HCT116 (cell line): ENCODE results near the gene ERRFI1. TPM values are rescaled to one million over a fixed set of nuclear protein-coding genes. Genes with fewer than 3 reads are reported as not detected.

ENCODE experiments used
- ATAC-seq: fragments of 200-7000 bp; cut with Tn5 transposase; 2 replicates; pipeline ENCODE4 v1.9.1; 2020; ENCODE audit warnings: mild to moderate bottlenecking, moderate library complexity
- BruUV-seq: library from RNA; stranded (reverse); fragments of 400-500 nt; replicated peaks from 2 replicates; lab custom pipeline; 2021; lab: Mats Ljungman, UMichigan
- CTCF ChIA-PET: fragments of 300-600 bp; sonication (Branson Sonifier 250); formaldehyde crosslinking; loops from one replicate; lab custom pipeline; 2021; ENCODE audit warnings: antibody characterized with exemption; lab: Charles Lee
- POLR2A ChIA-PET: fragments of 300-600, 350-600 bp; sonication (Branson Sonifier 250); formaldehyde crosslinking; loops from one replicate; lab custom pipeline; 2021; ENCODE audit warnings: antibody characterized with exemption; lab: Charles Lee
- RAD21 ChIA-PET, 2 experiments: fragments of 300-600 bp; sonication (Branson Sonifier 250); formaldehyde crosslinking; loops; one replicate each; lab custom pipeline; 2023; ENCODE audit warnings: low total read pairs in 2 of 2; ENCODE audit not compliant: uncharacterized antibody in 2 of 2, unreplicated experiment in 2 of 2, low non-redundant PET in 1 of 2; lab: Charles Lee
- DNase-seq: peaks from one replicate; pipeline ENCODE4 v3.0.0-alpha.2; 2010; ENCODE audit warnings: low read depth, low spot score
- H2AFZ ChIP-seq: fragments of 200-600 bp; shearing (Covaris generic), sonication (generic); 2 replicates; pipeline ENCODE4 v1.6.1; 2017; ENCODE audit warnings: low read depth, mixed run types, mixed read lengths, antibody characterized with exemption, low read length; ENCODE audit not compliant: poor library complexity, severe bottlenecking
- H3K27ac ChIP-seq: 2 replicates; pipeline ENCODE4 v1.5.1; 2012; ENCODE audit warnings: low read depth, low read length
- H3K27me3 ChIP-seq: fragments of 200-600 bp; sonication (generic); 2 replicates; pipeline ENCODE4 v1.6.1; 2016; ENCODE audit warnings: mixed run types, low read length, mixed read lengths; ENCODE audit not compliant: insufficient read depth
- H3K36me3 ChIP-seq, 2 experiments: fragments of 200-500 bp in 1 of 2; fragments of 200-600 bp in 1 of 2; sonication (Bioruptor generic) in 1 of 2; sonication (generic) in 1 of 2; 2 replicates each; pipeline versions ENCODE4 v1.5.1 to v1.6.1; 2014 to 2016; ENCODE audit warnings: low read length in 2 of 2, inconsistent platforms in 1 of 2, mixed read lengths in 1 of 2, mixed run types in 1 of 2; ENCODE audit not compliant: insufficient read depth in 2 of 2, control insufficient read depth in 1 of 2
- H3K4me1 ChIP-seq, 2 experiments: fragments of 200-600 bp in 1 of 2; sonication (generic) in 1 of 2; 2 replicates each; pipeline versions ENCODE4 v1.5.1 to v1.6.1; 2012 to 2017; ENCODE audit warnings: low read length in 2 of 2, inconsistent platforms in 1 of 2, mild to moderate bottlenecking in 1 of 2, mixed read lengths in 1 of 2, mixed run types in 1 of 2, moderate library complexity in 1 of 2; ENCODE audit not compliant: insufficient read depth in 2 of 2, control insufficient read depth in 1 of 2
- H3K4me2 ChIP-seq: fragments of 200-600 bp; sonication (generic); 2 replicates; pipeline ENCODE4 v1.6.1; 2017; ENCODE audit warnings: mixed run types, low read length, mixed read lengths
- H3K4me3 ChIP-seq, 2 experiments: fragments of 200-600 bp in 1 of 2; sonication (generic) in 1 of 2; replicated peaks in 1 of 2; 2 replicates each; pipeline ENCODE4 v1.5.1; 2011 to 2016; ENCODE audit warnings: low read length in 2 of 2, control low read depth in 1 of 2, low read depth in 1 of 2, mild to moderate bottlenecking in 1 of 2, mixed read lengths in 1 of 2, mixed run types in 1 of 2
- H3K79me2 ChIP-seq: fragments of 200-600 bp; sonication (generic); 2 replicates; pipeline ENCODE4 v1.6.1; 2017; ENCODE audit warnings: mild to moderate bottlenecking, mixed run types, low read length, moderate library complexity, mixed read lengths; ENCODE audit not compliant: insufficient read depth
- H3K9ac ChIP-seq: fragments of 200-600 bp; sonication (generic); 2 replicates; pipeline ENCODE4 v1.6.1; 2016; ENCODE audit warnings: low read length, mixed read lengths
- H3K9me2 ChIP-seq: fragments of 200-600 bp; sonication (generic), shearing (Covaris generic); 2 replicates; pipeline ENCODE4 v1.6.1; 2017; ENCODE audit warnings: mixed run types, mild to moderate bottlenecking, moderate library complexity; ENCODE audit not compliant: insufficient read depth
- H3K9me3 ChIP-seq, 2 experiments: fragments of 200-500 bp in 1 of 2; fragments of 200-600 bp in 1 of 2; sonication (Bioruptor generic) in 1 of 2; sonication (generic) in 1 of 2; 2 replicates each; pipeline ENCODE4 v1.6.1; 2014 to 2017; ENCODE audit warnings: low read length in 2 of 2, mixed read lengths in 2 of 2, inconsistent platforms in 1 of 2, low read depth in 1 of 2, mild to moderate bottlenecking in 1 of 2, mixed run types in 1 of 2, moderate library complexity in 1 of 2; ENCODE audit not compliant: control insufficient read depth in 1 of 2, insufficient read depth in 1 of 2
- H4K20me1 ChIP-seq: fragments of 200-600 bp; sonication (generic), shearing (Covaris generic); 2 replicates; pipeline ENCODE4 v1.6.1; 2017; ENCODE audit warnings: mixed run types, mild to moderate bottlenecking, moderate library complexity; ENCODE audit not compliant: insufficient read depth
- CBX3 ChIP-seq: IDR thresholded peaks from 2 replicates; pipeline ENCODE4 v1.6.1; 2012; ENCODE audit warnings: low read depth
- CTCF ChIP-seq, 3 experiments: fragments of 200-600 bp in 1 of 3; sonication (generic) in 1 of 3; IDR thresholded peaks in 2 of 3; conservative IDR thresholded peaks in 1 of 3; 2 replicates each; pipeline ENCODE4 v1.5.1; 2012 to 2017; ENCODE audit warnings: low read depth in 2 of 3, low read length in 2 of 3, antibody characterized with exemption in 1 of 3, borderline replicate concordance in 1 of 3, control low read depth in 1 of 3, mild to moderate bottlenecking in 1 of 3, mixed read lengths in 1 of 3, mixed run types in 1 of 3, moderate library complexity in 1 of 3; ENCODE audit not compliant: insufficient read depth in 1 of 3
- ELF1 ChIP-seq: IDR thresholded peaks from 2 replicates; pipeline ENCODE4 v1.6.1; 2012; ENCODE audit warnings: low read depth, borderline replicate concordance
- EZH2 ChIP-seq: fragments of 200-600 bp; sonication (generic); IDR thresholded peaks from 2 replicates; pipeline ENCODE4 v1.6.1; 2017; ENCODE audit warnings: antibody characterized with exemption, mixed run types
- FOSL1 ChIP-seq: IDR thresholded peaks from 2 replicates; pipeline ENCODE4 v1.6.1; 2012; ENCODE audit warnings: low read depth
- JUND ChIP-seq: IDR thresholded peaks from 2 replicates; pipeline ENCODE4 v1.6.1; 2012
- SP1 ChIP-seq: IDR thresholded peaks from 2 replicates; pipeline ENCODE4 v1.6.1; 2012; ENCODE audit warnings: low read depth
- SRF ChIP-seq: IDR thresholded peaks from 2 replicates; pipeline ENCODE4 v1.6.1; 2012; ENCODE audit warnings: low read depth
- ZNF274 ChIP-seq: fragments of 200-500 bp; sonication (Bioruptor generic); IDR thresholded peaks from 2 replicates; pipeline ENCODE4 v1.6.1; 2014; ENCODE audit warnings: mild to moderate bottlenecking, low read depth, low read length, inconsistent platforms
- intact Hi-C: fragments of 100-400 bp; cut with micrococcal nuclease; formaldehyde crosslinking; loops from 2 replicates; pipeline ENCODE4 v1.10.0; 2022
- total RNA-seq: library from RNA; stranded (reverse); gene quantifications from one replicate; pipeline ENCODE4 v1.2.1, GENCODE V29; 2021; ENCODE audit not compliant: unreplicated experiment

ERRFI1 gene
- total RNA-seq, 1 experiment from 2014 or later = 777 TPM

- ChIA-PET POLR2A (interaction anchor here (0.7 to 7.5 kb wide), 29 partner anchors 9 to 716 kb away, joined by 3 to 80 read pairs (median 6); no protein-coding TSS in a partner anchor), CTCF (interaction anchor here (2.4 kb wide), 1 partner anchor 286 kb away, joined by 19 read pairs; no protein-coding TSS in a partner anchor), RAD21 (interaction anchor here in 1 of 2 experiments (0.8 kb wide), 1 partner anchor 93 kb away, joined by 3 read pairs; no protein-coding TSS in a partner anchor)
- Histone ChIP-seq H4K20me1 (peaks cover 18% of the 10 kb centered on the region), H3K4me3 (peak overlapping the region in 1 of 2 experiments; percentile 93; a peak in 1 of 4 replicates), H3K9me2 (no peaks in the 10 kb centered on the region), H3K9ac (peak overlapping the region; percentile 91), H2AFZ (no peak overlapping the region), H3K27me3 (no peaks in the 10 kb centered on the region), H3K36me3 (peaks cover 12 to 18% of the 10 kb centered on the region in 2 experiments), H3K27ac (peak overlapping the region; percentile 99), H3K4me2 (peak overlapping the region; percentile 95), H3K79me2 (peaks cover 44% of the 10 kb centered on the region), H3K4me1 (peaks cover 53 to 85% of the 10 kb centered on the region in 2 experiments), H3K9me3 (no peaks in the 10 kb centered on the region)
- TF ChIP-seq CBX3 (no peak), EZH2 (no peak), ELF1 (no peak), SP1 (no peak), FOSL1 (no peak), ZNF274 (no peak), CTCF (IDR thresholded peaks at IDR 0.05 in 2 of 3, conservative IDR thresholded peaks at IDR 0.05 in 1 of 3; ENCODE audit: borderline replicate concordance in 1 of 3, insufficient read depth in 1 of 3, low read depth in 2 of 3, low read length in 2 of 3) (no peak), SRF (no peak), JUND (no peak)
- BruUV-seq = no TSS peak
- intact Hi-C loops = loop anchor here (5.0 kb wide), 1 partner anchor 49 kb away; no protein-coding TSS in a partner anchor
- ATAC-seq (no peak), DNase-seq (no peak)
Observed at GRCh38 chr1:8028571-8028910, 2.4 kb upstream of the ERRFI1 start.
